ENCODE results near the gene CRKL. TPM values are rescaled to one million over a fixed set of nuclear protein-coding genes. Genes with fewer than 3 reads are reported as not detected.
A peak's percentile ranks its signal among the peaks of the same experiment; 100 is the strongest.

CRKL gene
- total and polyA plus RNA-seq, 2 of the 4 experiments (the other 2 are of a cell fraction) = 20.6 to 35.5 TPM

GRCh38 chr22:20996598-20997535 lies 79.7 kb downstream of the CRKL start:
- Histone ChIP-seq H3K4ac (ENCODE audit: low read depth, low read length) (no peak overlapping the region), H3K9me1 (ENCODE audit: insufficient read depth, low read length) (0 out of 2 replicates have a peak, but pooled peaks cover 4% of the 10 kb centered on the region), H3K4me3 (ENCODE audit: insufficient read depth, low read depth, low read length) (no peak overlapping the region), H2AFZ (replicated peaks; ENCODE audit: low read length, poor library complexity) (peak overlapping the region; percentile 14), H2BK15ac (ENCODE audit: low read depth, low read length) (no peak overlapping the region), H3K23ac (ENCODE audit: low read depth, low read length) (no peak overlapping the region), H3K14ac (replicated peaks; ENCODE audit: low read depth, low read length) (no peak overlapping the region), H2AK9ac (replicated peaks; ENCODE audit: low read depth, low read length, poor library complexity) (peak overlapping the region; percentile 37), H3K56ac (ENCODE audit: extremely low read depth, insufficient read depth, low read length) (no peak overlapping the region), H4K91ac (ENCODE audit: insufficient read depth, low read depth, low read length) (no peak overlapping the region), H2BK20ac (ENCODE audit: low read depth, low read length) (no peak overlapping the region), H3K9me3 (ENCODE audit: control insufficient read depth, insufficient read depth, low read length) (no peaks in the 10 kb centered on the region), H4K8ac (ENCODE audit: low read depth in 2 of 2, low read length in 2 of 2) (no peak overlapping the region), H3K27ac (ENCODE audit: insufficient read depth, low read length) (no peak overlapping the region), H3K9ac (ENCODE audit: low read depth, low read length) (no peak overlapping the region), H2AK5ac (ENCODE audit: low read depth, low read length) (no peak overlapping the region), H3K79me1 (ENCODE audit: low read depth in 1 of 2, low read length in 2 of 2) (peaks cover 10 to 34% of the 10 kb centered on the region in 2 experiments; a peak in 3 of 4 replicates), H3K4me1 (ENCODE audit: control insufficient read depth, insufficient read depth, low read length) (peaks cover 11% of the 10 kb centered on the region), H3K4me2 (ENCODE audit: low read depth, low read length) (no peak overlapping the region), H4K5ac (ENCODE audit: low read depth, low read length) (no peak overlapping the region), H3K18ac (ENCODE audit: low read depth, low read length) (no peak overlapping the region), H2BK120ac (ENCODE audit: low read depth, low read length) (no peak overlapping the region), H4K20me1 (ENCODE audit: insufficient read depth, low read length) (peaks cover 9% of the 10 kb centered on the region; the same call in 1 of the 2 replicates), H3K27me3 (ENCODE audit: control insufficient read depth, insufficient read depth, low read length) (no peaks in the 10 kb centered on the region), H2BK5ac (ENCODE audit: low read depth, low read length, poor library complexity, severe bottlenecking) (no peak overlapping the region), H3K36me3 (ENCODE audit: control insufficient read depth, insufficient read depth, low read length) (peaks cover 59% of the 10 kb centered on the region)
- intact Hi-C loops (cut with micrococcal nuclease) = no loop called here
- in situ Hi-C loops (cut with MboI; ENCODE audit: low sequenced_read_pairs) = no loop called here
- dilution Hi-C loops (cut with HindIII; ENCODE audit: low sequenced_read_pairs, unreplicated experiment) = no loop called here
- CTCF ChIA-PET = no interaction called here
- DNase-seq (no peak), ATAC-seq (ENCODE audit: low read depth) (no peak)
- no TSS peak for BruUV-seq (replicated peaks)
- POLR2A ChIA-PET (ENCODE audit: unreplicated experiment) = no interaction called here
- 97% methylated on average over 6 of the region's 27 CpGs; no CpG with 5 or more reads in 1 of the 2 experiments for WGBS, 2 experiments (ENCODE audit: extremely low coverage in 2 of 2, insufficient read length in 1 of 2)
- TF ChIP-seq RAD21 (IDR thresholded peaks at IDR 0.05; ENCODE audit: low read length) (no peak), MAFK (IDR thresholded peaks at IDR 0.05; ENCODE audit: low read depth, low read length) (no peak), NFE2L2 (IDR thresholded peaks at IDR 0.05; ENCODE audit: low read depth, low read length) (no peak), RCOR1 (IDR thresholded peaks at IDR 0.05; ENCODE audit: insufficient replicate concordance, low read length) (no peak), MXI1 (IDR thresholded peaks at IDR 0.05; ENCODE audit: borderline replicate concordance, low read depth, low read length) (no peak), BHLHE40 (IDR thresholded peaks at IDR 0.05; ENCODE audit: low read depth, low read length) (no peak), CTCF (conservative IDR thresholded peaks at IDR 0.05; ENCODE audit: low read depth, low read length) (no peak), CHD1 (IDR thresholded peaks at IDR 0.05; ENCODE audit: low read depth, low read length) (no peak), CEBPB (IDR thresholded peaks at IDR 0.05; ENCODE audit: low read depth, low read length) (no peak), MAZ (IDR thresholded peaks at IDR 0.05; ENCODE audit: borderline replicate concordance, low read depth, low read length) (no peak), SMC3 (IDR thresholded peaks at IDR 0.05; ENCODE audit: low read depth, low read length) (no peak), POLR2A (IDR thresholded peaks at IDR 0.05; ENCODE audit: low read depth, low read length) (no peak), USF2 (IDR thresholded peaks at IDR 0.05; ENCODE audit: low read depth, low read length) (no peak)
- TF ChIP-seq, protein P1, sequence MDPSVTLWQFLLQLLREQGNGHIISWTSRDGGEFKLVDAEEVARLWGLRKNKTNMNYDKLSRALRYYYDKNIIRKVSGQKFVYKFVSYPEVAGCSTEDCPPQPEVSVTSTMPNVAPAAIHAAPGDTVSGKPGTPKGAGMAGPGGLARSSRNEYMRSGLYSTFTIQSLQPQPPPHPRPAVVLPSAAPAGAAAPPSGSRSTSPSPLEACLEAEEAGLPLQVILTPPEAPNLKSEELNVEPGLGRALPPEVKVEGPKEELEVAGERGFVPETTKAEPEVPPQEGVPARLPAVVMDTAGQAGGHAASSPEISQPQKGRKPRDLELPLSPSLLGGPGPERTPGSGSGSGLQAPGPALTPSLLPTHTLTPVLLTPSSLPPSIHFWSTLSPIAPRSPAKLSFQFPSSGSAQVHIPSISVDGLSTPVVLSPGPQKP (IDR thresholded peaks at IDR 0.05; ENCODE audit: borderline replicate concordance, low read depth, low read length) = no peak

All from IMR-90 (cell line).